NCI-H510A (cell line): ENCODE measurements around the gene ABCE1.
"Not testable (repeated sequence)": the region's sequence is repeated elsewhere in the genome, so short reads cannot be mapped to it uniquely, and the experiment has no call there.

Experiments used
- DNase-seq: peaks from one replicate; lab custom pipeline; 2025; lab: John Stamatoyannopoulos, UW

ABCE1 gene

DNA sequence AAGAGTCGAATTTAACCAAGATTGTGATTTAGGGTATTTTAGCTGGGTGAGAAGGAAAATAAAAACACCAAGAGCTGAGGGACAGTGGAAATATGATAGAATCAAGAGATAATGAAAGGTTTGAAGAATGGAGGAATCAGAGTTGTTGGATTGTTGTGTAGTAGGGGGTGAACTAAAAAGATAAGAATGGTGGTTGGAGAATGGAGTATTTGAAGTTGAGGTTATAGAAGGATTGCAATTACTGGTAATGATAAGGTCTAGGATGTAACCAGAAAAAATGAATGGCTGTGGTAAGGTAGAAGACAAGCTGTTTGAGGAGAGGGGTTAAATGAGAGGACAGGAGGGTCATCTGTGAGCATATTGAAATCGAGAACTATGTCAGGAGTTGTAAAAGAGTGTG lies 4.5 kb downstream of the ABCE1 start:
- no peak for DNase-seq

DNA sequence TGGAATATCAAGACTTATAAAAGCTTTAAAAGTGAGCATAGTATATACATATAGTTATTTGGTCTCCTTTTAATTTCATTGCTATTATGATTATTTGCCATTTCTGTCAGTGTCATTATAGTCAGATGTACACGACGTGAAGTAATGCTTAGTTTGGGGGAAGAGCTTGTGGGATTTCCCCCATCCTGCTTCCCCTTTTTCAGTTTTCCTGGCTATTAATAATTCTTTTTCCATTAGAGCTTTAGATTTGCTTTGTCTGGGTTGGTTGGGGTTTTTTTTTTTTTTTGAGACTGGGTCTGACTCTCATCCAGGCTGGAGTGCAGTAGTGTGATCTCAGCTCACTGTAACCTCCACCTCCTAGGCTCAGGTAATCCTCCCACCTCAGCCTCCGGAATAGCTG lies 5.4 kb downstream of the ABCE1 start:
- DNase-seq: no peak

DNA sequence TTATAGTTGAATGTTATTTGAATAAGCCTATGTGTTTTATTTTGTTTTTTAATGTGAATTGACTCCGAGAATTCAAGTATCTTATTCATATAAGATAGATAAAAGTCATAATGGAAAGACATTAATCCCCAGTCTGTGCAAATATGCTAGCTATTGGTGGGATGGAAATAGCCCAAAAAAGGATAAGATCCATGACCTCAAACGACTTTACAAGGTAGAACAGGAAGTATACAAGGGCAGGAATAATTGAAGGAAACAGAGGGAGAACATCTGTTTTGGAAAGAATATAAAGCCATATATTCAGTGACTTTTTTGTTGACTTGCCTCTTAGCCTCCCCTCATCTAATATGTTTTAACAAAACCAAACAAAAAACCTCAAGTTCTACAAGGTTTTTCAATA lies 9.0 kb downstream of the ABCE1 start:
- DNase-seq: no peak

DNA sequence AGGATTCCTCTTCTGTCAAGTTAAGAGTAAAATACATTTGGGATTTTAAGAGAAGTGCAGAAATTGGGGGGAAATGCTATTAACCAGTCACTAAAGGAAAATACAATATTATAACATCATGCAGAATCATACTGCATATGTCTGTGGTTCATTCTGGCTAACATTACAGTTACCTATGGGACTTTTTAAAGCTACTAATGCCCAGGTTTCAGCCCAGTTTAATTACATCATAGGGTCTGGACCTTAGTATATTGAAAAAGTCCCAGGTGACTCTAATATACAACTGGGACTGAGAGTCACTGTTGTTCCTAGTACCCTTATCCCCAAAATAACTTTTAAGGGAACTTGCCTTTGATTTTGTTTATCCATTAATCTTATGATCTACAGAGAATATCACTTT lies 10.0 kb downstream of the ABCE1 start:
- DNase-seq: no peak

DNA sequence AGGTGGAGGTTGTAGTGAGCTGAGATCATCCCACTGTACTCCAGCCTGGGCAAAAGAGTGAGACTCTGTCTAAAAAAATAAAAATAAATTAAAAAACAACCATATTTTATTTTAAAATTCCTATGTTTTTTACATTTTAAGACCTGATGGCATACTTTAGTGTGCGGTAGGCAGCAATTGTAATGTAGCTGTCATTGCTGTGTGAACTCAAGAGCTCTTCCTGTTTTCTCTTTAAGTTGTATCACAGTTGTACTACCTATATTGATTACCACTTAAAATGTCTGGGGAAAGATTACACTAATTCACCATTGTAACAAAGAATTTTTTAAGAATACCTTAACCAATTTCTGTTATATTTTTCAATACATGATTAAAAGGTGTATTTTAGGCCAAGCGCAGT lies 27.3 kb downstream of the ABCE1 start:
- DNase-seq: no peak

DNA sequence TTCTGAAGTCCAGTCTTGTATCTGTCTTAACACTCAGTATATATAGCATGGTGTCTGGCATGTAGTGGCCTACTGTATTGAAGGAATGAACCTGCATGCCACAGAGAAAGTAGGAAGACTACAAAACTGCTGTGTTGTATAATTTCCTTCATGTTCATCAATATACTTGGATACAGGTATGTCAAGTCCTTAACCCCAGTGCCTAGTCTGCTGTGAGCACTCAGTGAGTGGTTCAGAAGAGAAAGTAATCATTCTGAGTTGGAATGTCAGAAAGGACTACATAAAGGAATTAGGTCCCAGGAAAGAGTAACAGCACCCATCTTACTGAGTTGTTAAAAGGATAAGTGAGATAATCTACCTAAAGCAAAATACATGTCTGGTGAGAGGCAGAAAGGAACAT lies 32.0 kb downstream of the ABCE1 start:
- DNase-seq: no peak

DNA sequence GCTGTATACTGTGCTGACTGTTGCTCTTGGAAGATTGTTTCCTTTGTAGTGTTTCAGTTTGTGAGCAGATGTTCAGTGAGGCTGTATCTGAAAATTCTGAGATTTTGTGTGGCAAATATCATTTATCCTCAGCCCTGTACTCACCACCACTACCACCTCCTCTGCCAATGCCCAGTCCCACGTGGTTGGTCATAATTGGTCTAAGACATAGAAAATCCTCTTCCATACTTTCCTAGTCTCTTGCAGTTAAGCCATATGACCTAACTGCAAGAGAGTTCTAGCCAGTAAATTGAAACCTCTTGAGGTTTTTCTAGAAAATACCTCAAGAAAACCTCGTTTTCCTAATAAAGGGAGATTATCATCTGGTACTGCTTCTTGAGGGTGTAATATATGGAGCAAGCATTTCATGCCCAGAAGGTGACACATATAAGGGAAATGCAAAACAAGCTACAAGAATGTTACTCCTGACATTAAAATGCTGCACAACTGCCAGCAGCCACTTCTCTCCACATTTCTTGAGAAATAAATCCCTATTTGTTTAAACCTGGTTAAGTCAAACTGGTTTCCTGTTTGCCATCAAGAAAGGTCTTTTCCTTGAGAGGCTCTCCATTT lies 32.8 kb downstream of the ABCE1 start:
- no peak for DNase-seq

DNA sequence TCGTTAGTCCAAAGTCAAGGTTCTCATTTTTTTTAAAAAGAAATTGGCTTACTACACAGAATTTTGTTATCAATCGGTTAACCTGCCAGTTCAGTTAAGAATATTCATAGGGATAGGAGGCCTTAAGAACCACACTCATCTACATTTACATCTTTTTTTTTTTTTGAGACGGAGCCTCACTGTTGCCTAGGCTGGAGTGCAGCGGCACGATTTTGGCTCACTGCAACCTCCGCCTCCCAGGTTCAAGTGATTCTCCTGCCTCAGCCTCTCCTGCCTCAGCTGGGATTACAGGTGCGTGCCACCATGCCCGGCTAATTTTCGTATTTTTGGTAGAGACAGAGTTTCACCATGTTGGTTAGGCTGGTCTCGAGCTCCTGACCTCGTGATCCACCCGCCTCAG lies 33.7 kb downstream of the ABCE1 start:
- DNase-seq: no peak

DNA sequence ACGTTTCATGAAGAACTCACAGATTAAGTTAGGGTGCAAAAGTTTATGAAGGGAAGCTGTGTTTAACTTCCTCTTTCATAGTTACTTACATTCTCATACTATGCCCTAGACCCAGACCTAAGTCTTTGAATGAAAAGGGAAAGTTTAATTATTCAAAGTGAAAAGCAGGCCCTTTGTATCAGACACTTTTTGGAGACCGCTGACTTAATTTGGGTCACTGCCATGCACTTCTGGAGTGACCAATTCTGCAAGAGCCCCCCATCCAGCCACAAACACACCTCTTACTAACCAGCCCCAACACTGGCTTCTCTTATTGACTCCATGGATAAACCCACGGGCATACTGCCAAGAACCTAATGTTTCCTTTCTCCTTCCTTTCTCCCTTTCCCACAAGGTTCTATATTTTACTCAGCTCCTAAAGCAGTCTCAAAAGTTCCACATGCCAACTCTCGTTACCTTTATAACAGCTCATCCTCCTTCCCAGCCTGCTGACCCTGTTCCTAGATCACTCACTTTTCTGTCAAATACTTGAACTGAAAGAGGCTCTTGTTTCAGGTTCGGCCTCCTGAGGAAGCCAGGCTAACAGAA lies 34.5 kb downstream of the ABCE1 start:
- DNase-seq: no peak

DNA sequence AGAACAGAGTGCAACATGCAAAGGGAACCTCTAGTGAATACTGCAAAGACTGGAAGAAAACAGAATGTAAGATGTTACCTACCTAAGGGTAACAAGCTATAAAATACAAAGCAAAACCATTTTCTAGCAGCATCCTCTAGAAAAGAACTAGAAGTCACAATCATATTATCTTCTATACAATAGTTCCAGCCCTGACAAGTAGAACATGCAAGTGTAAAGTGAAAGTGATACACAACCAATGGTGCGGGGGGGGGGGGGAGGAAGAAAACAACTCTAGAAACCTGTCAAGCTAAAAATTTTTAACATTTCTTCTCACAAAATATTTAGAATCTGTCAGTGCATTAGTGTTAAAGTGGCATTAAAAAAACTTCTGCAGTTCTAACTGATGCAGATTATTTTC lies 38.1 kb downstream of the ABCE1 start:
- not testable (repeated sequence) for DNase-seq

DNA sequence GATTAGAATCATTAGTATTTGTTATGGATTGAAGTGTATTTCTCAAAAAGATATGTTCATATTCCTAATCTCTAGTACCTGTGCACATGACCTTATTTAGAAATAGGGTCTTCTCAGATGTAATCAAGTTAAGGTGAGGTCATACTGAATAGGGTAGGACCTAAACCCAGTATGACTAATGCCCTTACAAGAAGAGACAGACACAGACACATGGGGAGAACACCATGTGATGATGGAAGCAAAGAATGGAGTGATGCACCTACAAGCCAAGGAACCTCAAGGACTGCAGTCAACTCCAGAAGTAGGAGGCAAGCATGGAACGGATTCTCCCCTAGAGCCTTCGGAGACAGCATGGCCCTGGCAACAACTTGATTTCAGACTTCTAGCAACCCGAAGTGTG lies 50.9 kb downstream of the ABCE1 start:
- no peak for DNase-seq

DNA sequence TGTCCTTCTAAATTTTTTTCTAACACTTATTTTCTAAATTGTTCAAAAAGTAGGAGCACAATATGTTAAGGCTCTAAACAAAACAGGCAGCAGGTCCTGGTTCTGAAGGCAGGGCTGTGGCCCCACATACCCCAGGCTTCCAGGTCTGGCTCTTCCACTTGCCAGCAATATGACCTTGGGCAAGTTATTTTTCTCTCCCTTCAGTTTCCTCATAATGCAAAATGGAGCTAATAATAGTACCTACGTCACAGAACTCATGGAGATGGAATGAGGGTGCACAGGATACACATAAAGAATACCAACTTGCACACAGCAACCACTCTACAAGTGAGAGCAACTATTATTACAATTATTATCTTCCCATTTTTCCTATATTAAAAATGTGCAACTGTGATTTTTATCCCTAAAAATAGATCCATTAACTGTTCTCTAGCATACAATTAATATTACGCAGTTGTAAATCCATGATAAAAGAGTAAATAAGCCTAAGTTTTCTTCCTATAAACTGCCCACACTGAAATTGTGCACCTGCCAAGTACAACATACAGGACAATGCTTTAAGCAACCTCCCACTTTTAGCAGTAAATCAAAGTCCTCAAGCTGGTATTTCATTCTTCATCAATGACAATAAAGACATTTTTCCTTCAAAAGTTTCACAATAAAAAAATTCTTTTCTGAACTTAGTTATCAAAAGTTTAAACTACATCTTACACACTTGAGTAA lies 55.2 kb downstream of the ABCE1 start:
- no peak for DNase-seq

DNA sequence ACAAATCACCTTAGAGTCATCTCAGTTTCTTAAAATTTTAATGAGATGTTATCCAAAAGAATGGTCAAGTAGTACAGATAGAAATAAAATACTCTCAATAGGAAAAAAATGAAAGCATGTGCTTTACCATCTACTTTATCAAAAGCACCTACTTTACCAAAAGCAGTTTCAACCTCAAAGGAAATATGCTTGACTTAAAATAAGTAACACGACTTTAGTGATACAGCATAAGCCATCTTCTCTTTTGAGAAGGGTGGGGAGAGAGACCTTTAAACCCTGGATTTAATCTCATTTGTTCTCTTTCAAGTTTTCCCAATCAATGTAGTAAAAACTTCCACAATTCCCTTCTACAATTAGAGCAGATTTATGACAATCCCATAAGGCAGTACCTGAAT lies 55.8 kb downstream of the ABCE1 start:
- no peak for DNase-seq

DNA sequence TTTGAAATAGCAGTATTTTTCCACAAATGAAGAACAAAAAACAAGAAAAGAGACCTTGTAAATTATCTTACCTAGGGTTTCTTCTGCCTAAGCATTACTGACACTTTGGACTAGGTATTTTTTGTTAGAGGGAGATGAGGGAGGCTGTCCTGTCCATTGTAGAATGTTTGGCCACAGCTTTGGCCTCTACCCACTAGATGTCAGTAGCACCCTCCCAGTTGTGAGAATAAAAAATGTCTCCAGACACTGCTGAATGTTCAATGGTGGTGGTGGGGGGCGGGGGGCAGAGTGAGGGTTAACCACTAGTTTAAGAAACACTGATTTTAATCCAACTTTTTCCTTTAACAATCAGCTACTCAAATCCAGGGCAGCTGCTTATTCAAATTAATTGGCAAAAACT lies 56.5 kb downstream of the ABCE1 start:
- DNase-seq: no peak

DNA sequence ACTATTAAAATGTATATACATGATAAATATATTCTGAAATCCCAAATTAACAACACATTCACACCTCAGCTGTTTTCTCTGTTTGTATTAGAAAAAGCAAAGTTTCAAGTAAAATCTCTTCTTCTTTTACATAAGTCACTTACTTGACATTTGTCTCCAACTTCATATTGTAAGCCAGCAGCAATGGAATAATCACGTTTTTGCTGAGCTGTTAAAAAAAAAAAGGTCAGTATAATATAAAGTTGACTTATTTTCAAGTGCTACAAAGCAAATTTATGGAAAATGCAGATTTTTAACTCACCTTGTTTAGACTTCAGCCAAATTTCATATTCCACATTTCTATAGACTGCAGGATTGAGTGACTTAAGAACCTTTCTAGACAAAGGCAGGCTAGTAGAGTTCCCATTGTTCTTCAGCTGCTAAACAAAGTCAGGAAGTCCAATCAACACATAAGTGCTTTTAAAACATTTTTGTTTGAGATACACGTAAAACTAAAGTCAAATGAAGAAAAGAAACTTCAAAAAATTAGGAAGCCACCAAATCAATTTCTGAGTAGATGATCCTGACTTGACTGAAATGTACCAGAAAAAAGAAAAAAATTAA lies 57.3 kb downstream of the ABCE1 start:
- DNase-seq: no peak

DNA sequence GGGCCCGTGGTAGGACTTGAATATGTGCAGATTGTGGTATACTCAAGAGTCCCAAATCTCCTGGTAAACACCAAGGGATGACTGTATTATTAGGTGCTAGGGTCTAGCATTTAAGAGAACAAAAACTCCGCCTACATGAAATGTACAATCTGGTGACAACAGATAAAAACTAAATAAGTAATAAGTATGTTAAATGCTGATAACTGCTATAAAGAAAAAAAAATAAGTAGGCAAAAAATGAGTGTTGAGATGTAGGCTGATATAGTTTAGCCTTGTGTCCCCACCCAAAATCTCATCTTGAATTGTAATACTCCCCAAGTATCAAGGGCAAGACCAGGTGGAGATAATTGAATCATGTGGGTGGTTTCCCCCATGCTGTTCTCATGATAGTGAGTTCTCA lies 58.9 kb downstream of the ABCE1 start:
- DNase-seq: no peak

DNA sequence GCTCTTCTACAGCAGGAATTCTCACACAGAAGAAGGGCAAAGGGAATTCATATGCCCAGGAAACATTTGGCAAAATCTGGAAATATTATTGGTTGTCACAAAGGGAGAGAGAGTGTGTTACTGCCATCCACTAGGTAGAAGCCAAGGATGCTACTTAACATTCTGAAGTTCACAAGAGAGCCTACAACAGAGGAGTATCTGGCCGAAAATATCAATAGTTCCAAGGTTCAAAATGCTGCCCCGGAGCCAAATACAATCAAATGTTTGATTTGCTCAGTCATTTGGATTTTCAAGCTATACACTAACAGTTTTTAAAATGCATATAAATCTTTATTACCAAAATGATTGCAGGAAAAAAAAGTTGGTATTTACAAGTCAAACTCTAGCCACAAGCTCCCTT lies 63.4 kb downstream of the ABCE1 start:
- no peak for DNase-seq

DNA sequence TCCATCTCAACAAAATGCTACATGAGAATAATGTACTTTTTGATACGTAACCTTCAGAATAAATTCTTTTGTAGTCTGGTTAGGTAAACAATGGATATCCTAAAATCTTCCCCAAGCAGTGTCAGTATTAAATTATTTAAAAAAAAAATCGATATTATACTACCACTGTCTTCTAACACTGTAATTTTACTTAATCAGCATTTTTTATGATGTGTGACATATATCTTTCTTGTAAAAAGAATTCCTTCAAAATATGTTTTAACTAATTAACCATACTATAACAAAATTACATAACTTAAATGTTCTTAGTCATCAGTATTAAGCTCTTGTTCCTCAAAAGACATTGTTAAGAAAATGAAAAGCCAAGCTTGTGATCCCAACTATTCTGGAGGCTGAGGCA lies 69.8 kb downstream of the ABCE1 start:
- no peak for DNase-seq

DNA sequence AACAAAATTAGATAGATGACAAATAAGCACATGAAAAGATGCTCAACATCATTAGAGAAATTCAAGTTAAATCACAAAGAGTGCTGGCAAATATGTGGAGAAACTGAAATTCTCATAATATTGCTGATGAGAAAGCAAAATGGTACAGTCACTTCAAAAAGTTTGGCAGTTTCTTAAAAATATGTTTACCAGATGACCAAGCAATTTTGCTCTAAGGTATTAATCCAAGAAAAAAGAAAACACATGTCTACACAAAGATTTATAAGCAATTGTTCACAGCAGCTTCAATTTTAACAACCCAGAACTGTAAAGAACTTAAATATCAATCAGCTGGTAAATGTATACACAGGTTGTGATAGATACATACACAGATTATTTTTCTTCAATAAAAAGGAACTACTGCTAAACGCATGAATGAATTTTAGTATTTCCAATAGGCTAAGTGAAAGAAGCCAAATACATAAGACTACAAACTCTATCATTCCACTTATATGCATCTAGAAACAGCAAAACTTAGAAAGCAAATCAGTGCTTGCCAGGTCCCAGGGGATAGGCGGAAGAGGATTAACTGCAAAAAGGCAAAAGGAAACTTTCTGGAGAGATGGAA lies 70.6 kb downstream of the ABCE1 start:
- no peak for DNase-seq

DNA sequence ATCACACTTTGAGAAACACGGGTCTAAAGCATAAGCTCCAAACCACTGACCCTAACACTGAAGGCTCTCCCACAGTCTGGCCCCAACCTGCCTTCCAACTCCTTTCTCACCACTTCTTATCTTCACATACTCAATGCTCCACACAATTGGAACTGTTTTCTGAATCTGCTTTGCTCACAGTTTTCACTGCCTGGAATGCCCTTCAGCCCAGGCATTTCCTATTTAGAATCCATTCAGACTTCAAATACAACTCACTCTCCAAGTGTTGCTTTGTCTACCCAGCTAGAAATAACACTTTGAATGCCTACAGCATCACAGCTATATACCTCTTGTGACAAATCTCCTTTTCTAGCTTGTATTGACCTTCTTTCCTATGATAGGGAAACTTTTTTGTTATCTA lies 72.1 kb downstream of the ABCE1 start:
- DNase-seq: no peak

DNA sequence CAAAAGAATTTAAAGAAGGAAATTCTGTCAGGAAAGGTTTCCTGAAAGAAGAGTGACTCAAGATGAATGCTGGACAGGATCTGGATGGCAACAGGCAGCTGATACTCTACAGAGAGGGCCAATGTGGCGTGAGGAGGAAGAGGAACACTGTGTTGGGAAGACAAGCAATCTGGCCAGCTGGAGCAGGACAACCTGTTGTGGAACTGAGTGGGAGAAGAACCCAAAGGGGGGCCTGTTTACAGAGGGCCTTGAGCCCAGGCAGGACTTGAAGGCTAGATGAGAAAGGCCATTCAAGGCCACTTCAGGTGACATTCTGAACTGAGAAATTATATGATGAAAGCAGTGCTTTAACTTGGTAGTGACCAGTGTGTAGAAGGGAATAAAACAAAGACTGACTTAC lies 73.8 kb downstream of the ABCE1 start:
- DNase-seq: peak; percentile 42

DNA sequence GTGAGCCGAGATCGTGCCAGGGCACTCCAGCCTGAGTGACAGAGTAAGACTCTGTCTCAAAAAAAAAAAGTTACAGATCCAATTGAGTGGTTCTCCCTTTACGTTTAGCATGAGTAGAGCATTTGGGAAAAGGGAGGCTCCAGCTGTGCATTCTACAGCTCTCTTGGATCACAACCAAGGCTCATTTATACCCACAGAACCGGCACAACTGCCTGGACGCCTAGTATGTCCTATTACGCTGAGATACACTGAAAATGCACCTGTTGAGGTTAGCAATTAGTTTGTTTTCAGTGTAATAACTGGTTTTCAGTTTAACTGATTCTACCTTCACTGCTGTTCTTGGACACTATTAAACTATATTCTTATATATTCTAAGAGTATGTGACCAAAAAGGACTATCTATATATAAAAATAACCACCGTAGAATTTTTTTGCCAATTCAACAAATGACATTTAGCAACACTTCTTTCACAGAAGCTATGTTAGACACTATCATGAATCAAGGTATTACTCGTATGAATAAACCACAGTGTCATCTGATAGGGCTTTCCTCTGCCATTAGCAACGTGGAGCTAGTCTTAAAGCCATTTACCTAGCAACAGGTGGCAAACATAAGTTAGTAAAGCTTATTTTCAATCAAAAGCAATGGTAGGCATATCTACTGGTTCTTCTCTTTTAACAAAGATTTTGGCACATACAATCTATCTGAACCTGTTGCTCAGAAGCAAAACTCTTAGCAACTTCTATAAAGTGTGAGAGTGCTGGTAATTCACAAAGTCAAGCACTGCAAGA lies 78.7 kb downstream of the ABCE1 start:
- no peak for DNase-seq
